Measurements from ENCODE around the gene CYP4V2.
A peak's percentile ranks its signal among the peaks of the same experiment; 100 is the strongest.
"Not testable (repeated sequence)": the region's sequence is repeated elsewhere in the genome, so short reads cannot be mapped to it uniquely, and the experiment has no call there.

CYP4V2 gene

GRCh38 chr4:186240452-186240847 lies 49.1 kb downstream of the CYP4V2 start:
- Histone ChIP-seq H2AFZ (ENCODE audit: low read depth, low read length) (no peak overlapping the region), H2BK12ac (ENCODE audit: low read length in 2 of 2) (no peak overlapping the region), H3K79me1 (replicated peaks; ENCODE audit: low read length, poor library complexity, severe bottlenecking) (no peaks in the 10 kb centered on the region), H3K14ac (ENCODE audit: low read length in 2 of 2) (no peak overlapping the region), H3K18ac (ENCODE audit: low read depth in 1 of 2, low read length in 2 of 2) (no peak overlapping the region), H3K4me2 (ENCODE audit: low read length, poor library complexity, severe bottlenecking) (no peak overlapping the region), H3K27me3 (ENCODE audit: control insufficient read depth in 1 of 2, insufficient read depth in 1 of 2, low read length in 2 of 2) (no peaks in the 10 kb centered on the region), H2BK15ac (ENCODE audit: low read depth, poor library complexity, severe bottlenecking) (no peak overlapping the region), H3K27ac (ENCODE audit: low read length, poor library complexity, severe bottlenecking) (no peak overlapping the region), H2AK5ac (ENCODE audit: low read length, severe bottlenecking) (no peak overlapping the region), H4K91ac (ENCODE audit: low read length) (no peak overlapping the region), H3K9ac (ENCODE audit: low read length) (no peak overlapping the region), H3K4ac (ENCODE audit: low read depth in 1 of 2, low read length in 2 of 2) (no peak overlapping the region), H3K23ac (ENCODE audit: low read length in 2 of 2) (no peak overlapping the region), H3K4me1 (ENCODE audit: control insufficient read depth, insufficient read depth, low read depth, low read length) (no peaks in the 10 kb centered on the region), H3K9me3 (ENCODE audit: control insufficient read depth, low read length) (no peaks in the 10 kb centered on the region), H2BK120ac (ENCODE audit: low read depth, low read length) (no peak overlapping the region), H3K4me3 (ENCODE audit: insufficient read depth in 1 of 2, low read depth in 1 of 2, low read length in 2 of 2) (no peak overlapping the region), H2BK5ac (ENCODE audit: low read depth, low read length, poor library complexity, severe bottlenecking) (no peak overlapping the region), H4K8ac (ENCODE audit: low read length) (no peak overlapping the region), H3K36me3 (ENCODE audit: control insufficient read depth in 1 of 2, insufficient read depth in 2 of 2, low read depth in 1 of 2, low read length in 2 of 2) (no peaks in the 10 kb centered on the region)
- no peak for DNase-seq
- 78% methylated on average over 6 of the region's 7 CpGs for WGBS

GRCh38 chr4:186240848-186241491 lies 49.6 kb downstream of the CYP4V2 start:
- no peaks in the 10 kb centered on the region for H3K36me3 ChIP-seq (ENCODE audit: control insufficient read depth in 1 of 2, insufficient read depth in 2 of 2, low read depth in 1 of 2, low read length in 2 of 2)
- H3K4me2 ChIP-seq (ENCODE audit: low read length, poor library complexity, severe bottlenecking): no peak overlapping the region
- no peaks in the 10 kb centered on the region for H3K27me3 ChIP-seq (ENCODE audit: control insufficient read depth in 1 of 2, insufficient read depth in 1 of 2, low read length in 2 of 2)
- no peaks in the 10 kb centered on the region for H3K9me3 ChIP-seq (ENCODE audit: control insufficient read depth, low read length)
- no peak for DNase-seq
- H4K91ac ChIP-seq (ENCODE audit: low read length): no peak overlapping the region
- WGBS: 44% methylated on average over 3 of the region's 7 CpGs
- H3K79me1 ChIP-seq (replicated peaks; ENCODE audit: low read length, poor library complexity, severe bottlenecking): no peaks in the 10 kb centered on the region
- no peak overlapping the region for H3K27ac ChIP-seq (ENCODE audit: low read length, poor library complexity, severe bottlenecking)
- H3K4me3 ChIP-seq (ENCODE audit: insufficient read depth in 1 of 2, low read depth in 1 of 2, low read length in 2 of 2): no peak overlapping the region
- H3K9ac ChIP-seq (ENCODE audit: low read length): no peak overlapping the region
- H2BK120ac ChIP-seq (ENCODE audit: low read depth, low read length): no peak overlapping the region
- H2AFZ ChIP-seq (ENCODE audit: low read depth, low read length): no peak overlapping the region
- H2BK15ac ChIP-seq (ENCODE audit: low read depth, poor library complexity, severe bottlenecking): no peak overlapping the region
- H3K14ac ChIP-seq (ENCODE audit: low read length in 2 of 2): peak overlapping the region in 1 of 2 experiments; percentile 83
- H2AK5ac ChIP-seq (ENCODE audit: low read length, severe bottlenecking): no peak overlapping the region
- H3K23ac ChIP-seq (ENCODE audit: low read length in 2 of 2): no peak overlapping the region
- no peak overlapping the region for H3K18ac ChIP-seq (ENCODE audit: low read depth in 1 of 2, low read length in 2 of 2)
- no peak overlapping the region for H3K4ac ChIP-seq (ENCODE audit: low read depth in 1 of 2, low read length in 2 of 2)
- no peaks in the 10 kb centered on the region for H3K4me1 ChIP-seq (ENCODE audit: control insufficient read depth, insufficient read depth, low read depth, low read length)
- no peak overlapping the region for H4K8ac ChIP-seq (ENCODE audit: low read length)
- no peak overlapping the region for H2BK12ac ChIP-seq (ENCODE audit: low read length in 2 of 2)
- H2BK5ac ChIP-seq (ENCODE audit: low read depth, low read length, poor library complexity, severe bottlenecking): no peak overlapping the region

DNA sequence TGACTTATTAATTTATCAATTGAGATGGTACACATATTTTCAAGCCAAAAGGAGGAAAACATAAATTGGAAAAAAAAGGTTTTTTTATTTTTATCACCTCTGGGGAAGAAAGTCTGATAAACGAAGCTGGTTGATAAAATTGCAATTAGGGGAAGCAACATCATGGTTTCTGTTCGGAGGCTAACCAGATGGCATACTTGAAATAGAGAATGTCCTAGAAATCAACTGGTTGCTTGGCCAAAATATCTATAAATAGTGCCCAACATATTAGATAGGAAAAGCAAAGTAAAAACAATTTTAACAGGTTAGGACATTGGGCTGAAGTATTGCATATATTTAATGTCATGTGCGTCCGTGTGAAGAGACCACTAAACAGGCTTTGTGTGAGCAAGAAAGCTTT lies 50.2 kb downstream of the CYP4V2 start:
- no peak overlapping the region for H2BK15ac ChIP-seq (ENCODE audit: low read depth, poor library complexity, severe bottlenecking)
- H3K18ac ChIP-seq (ENCODE audit: low read depth in 1 of 2, low read length in 2 of 2): no peak overlapping the region
- no peak overlapping the region for H2BK5ac ChIP-seq (ENCODE audit: low read depth, low read length, poor library complexity, severe bottlenecking)
- no peak overlapping the region for H3K23ac ChIP-seq (ENCODE audit: low read length in 2 of 2)
- H4K8ac ChIP-seq (ENCODE audit: low read length): no peak overlapping the region
- no peak overlapping the region for H3K27ac ChIP-seq (ENCODE audit: low read length, poor library complexity, severe bottlenecking)
- H4K91ac ChIP-seq (ENCODE audit: low read length): no peak overlapping the region
- H3K36me3 ChIP-seq (ENCODE audit: control insufficient read depth in 1 of 2, insufficient read depth in 2 of 2, low read depth in 1 of 2, low read length in 2 of 2): no peaks in the 10 kb centered on the region
- H2AFZ ChIP-seq (ENCODE audit: low read depth, low read length): no peak overlapping the region
- H3K79me1 ChIP-seq (replicated peaks; ENCODE audit: low read length, poor library complexity, severe bottlenecking): no peaks in the 10 kb centered on the region
- no peak overlapping the region for H3K4me2 ChIP-seq (ENCODE audit: low read length, poor library complexity, severe bottlenecking)
- no peaks in the 10 kb centered on the region for H3K4me1 ChIP-seq (ENCODE audit: control insufficient read depth, insufficient read depth, low read depth, low read length)
- H2BK120ac ChIP-seq (ENCODE audit: low read depth, low read length): no peak overlapping the region
- H3K9me3 ChIP-seq (ENCODE audit: control insufficient read depth, low read length): no peaks in the 10 kb centered on the region
- H3K14ac ChIP-seq (ENCODE audit: low read length in 2 of 2): no peak overlapping the region
- no peaks in the 10 kb centered on the region for H3K27me3 ChIP-seq (ENCODE audit: control insufficient read depth in 1 of 2, insufficient read depth in 1 of 2, low read length in 2 of 2)
- H2AK5ac ChIP-seq (ENCODE audit: low read length, severe bottlenecking): no peak overlapping the region
- H3K4me3 ChIP-seq (ENCODE audit: insufficient read depth in 1 of 2, low read depth in 1 of 2, low read length in 2 of 2): no peak overlapping the region
- DNase-seq: no peak
- H3K4ac ChIP-seq (ENCODE audit: low read depth in 1 of 2, low read length in 2 of 2): no peak overlapping the region
- no peak overlapping the region for H2BK12ac ChIP-seq (ENCODE audit: low read length in 2 of 2)
- H3K9ac ChIP-seq (ENCODE audit: low read length): no peak overlapping the region
- WGBS: 56% methylated on average over 4 of the region's 4 CpGs

GRCh38 chr4:186242031-186242430 lies 50.7 kb downstream of the CYP4V2 start:
- H3K4me3 ChIP-seq (ENCODE audit: insufficient read depth in 1 of 2, low read depth in 1 of 2, low read length in 2 of 2); H2BK12ac ChIP-seq (ENCODE audit: low read length in 2 of 2); H2BK15ac ChIP-seq (ENCODE audit: low read depth, poor library complexity, severe bottlenecking); DNase-seq; H3K9me3 ChIP-seq (ENCODE audit: control insufficient read depth, low read length); H4K8ac ChIP-seq (ENCODE audit: low read length); H3K79me1 ChIP-seq (replicated peaks; ENCODE audit: low read length, poor library complexity, severe bottlenecking); H3K18ac ChIP-seq (ENCODE audit: low read depth in 1 of 2, low read length in 2 of 2); H3K27ac ChIP-seq (ENCODE audit: low read length, poor library complexity, severe bottlenecking); H4K91ac ChIP-seq (ENCODE audit: low read length); H3K14ac ChIP-seq (ENCODE audit: low read length in 2 of 2); H3K36me3 ChIP-seq (ENCODE audit: control insufficient read depth in 1 of 2, insufficient read depth in 2 of 2, low read depth in 1 of 2, low read length in 2 of 2); H2BK5ac ChIP-seq (ENCODE audit: low read depth, low read length, poor library complexity, severe bottlenecking); H2AFZ ChIP-seq (ENCODE audit: low read depth, low read length); H3K4me1 ChIP-seq (ENCODE audit: control insufficient read depth, insufficient read depth, low read depth, low read length); H2BK120ac ChIP-seq (ENCODE audit: low read depth, low read length); H2AK5ac ChIP-seq (ENCODE audit: low read length, severe bottlenecking); H3K9ac ChIP-seq (ENCODE audit: low read length); H3K27me3 ChIP-seq (ENCODE audit: control insufficient read depth in 1 of 2, insufficient read depth in 1 of 2, low read length in 2 of 2); H3K23ac ChIP-seq (ENCODE audit: low read length in 2 of 2); H3K4me2 ChIP-seq (ENCODE audit: low read length, poor library complexity, severe bottlenecking); H3K4ac ChIP-seq (ENCODE audit: low read depth in 1 of 2, low read length in 2 of 2): not testable (repeated sequence)
- WGBS: 71% methylated on average over 8 of the region's 10 CpGs
